GM23338 (cell line): Measurements from ENCODE around the gene DYRK1A. TPM values are rescaled to one million over a fixed set of nuclear protein-coding genes. Genes with fewer than 3 reads are reported as not detected.

Experiments
- ATAC-seq: fragments of 200-7000 bp; cut with Tn5 transposase; 3 replicates; pipeline ENCODE4 v1.9.1; 2020
- DNase-seq: peaks from one replicate; pipeline ENCODE4 v3.0.0-alpha.2; 2015; ENCODE audit warnings: low spot score
- H2AFZ ChIP-seq: fragments of 200-600 bp; sonication (generic); 2 replicates; pipeline ENCODE4 v1.8.0; 2016; ENCODE audit warnings: antibody characterized with exemption, mild to moderate bottlenecking, moderate library complexity
- H3F3A ChIP-seq: fragments of 200-600 bp; sonication (generic); replicated peaks from 2 replicates; pipeline ENCODE4 v1.8.0; 2017; ENCODE audit warnings: antibody characterized with exemption, mixed run types, low read depth
- H3K27ac ChIP-seq: fragments of 200-600 bp; sonication (generic); 2 replicates; pipeline ENCODE4 v1.6.1; 2016; ENCODE audit warnings: low read depth
- H3K27me3 ChIP-seq: fragments of 200-600 bp; sonication (generic); 2 replicates; pipeline ENCODE4 v1.8.0; 2016; ENCODE audit warnings: mild to moderate bottlenecking, mixed run types, moderate library complexity; ENCODE audit not compliant: insufficient read depth
- H3K36me3 ChIP-seq: fragments of 200-600 bp; sonication (generic); 2 replicates; pipeline ENCODE4 v1.8.0; 2016; ENCODE audit warnings: mild to moderate bottlenecking; ENCODE audit not compliant: insufficient read depth
- H3K4me1 ChIP-seq: fragments of 200-600 bp; sonication (generic); 2 replicates; pipeline ENCODE4 v1.8.0; 2016; ENCODE audit warnings: mild to moderate bottlenecking, moderate library complexity; ENCODE audit not compliant: insufficient read depth
- H3K4me2 ChIP-seq: fragments of 200-600 bp; sonication (generic); 2 replicates; pipeline ENCODE4 v1.7.1; 2017; ENCODE audit warnings: mixed run types
- H3K4me3 ChIP-seq: fragments of 200-600 bp; sonication (generic); 2 replicates; pipeline ENCODE4 v1.6.1; 2016; ENCODE audit warnings: mixed run types
- H3K79me2 ChIP-seq: fragments of 200-600 bp; sonication (generic); replicated peaks from 2 replicates; pipeline ENCODE4 v1.8.0; 2017; ENCODE audit warnings: mild to moderate bottlenecking; ENCODE audit not compliant: insufficient read depth
- H3K9me2 ChIP-seq: fragments of 200-600 bp; sonication (generic); 2 replicates; pipeline ENCODE4 v1.8.0; 2017; ENCODE audit not compliant: insufficient read depth
- H4K20me1 ChIP-seq: fragments of 200-600 bp; sonication (generic); replicated peaks from 2 replicates; pipeline ENCODE4 v1.8.0; 2017; ENCODE audit warnings: mild to moderate bottlenecking; ENCODE audit not compliant: insufficient read depth
- H3K27ac Mint-ChIP-seq: 2 replicates; pipeline ENCODE4 v1.8.0; 2020; ENCODE audit warnings: inconsistent platforms, mild to moderate bottlenecking, moderate library complexity, mixed read lengths
- H3K27me3 Mint-ChIP-seq: 3 replicates; pipeline ENCODE4 v1.8.0; 2022; ENCODE audit warnings: low read depth, mild to moderate bottlenecking, moderate library complexity, mixed read lengths, inconsistent platforms; ENCODE audit not compliant: insufficient read depth, poor library complexity
- H3K36me3 Mint-ChIP-seq: 3 replicates; pipeline ENCODE4 v1.8.0; 2021; ENCODE audit warnings: low read depth, mild to moderate bottlenecking, inconsistent platforms, moderate library complexity, mixed read lengths
- H3K4me1 Mint-ChIP-seq: 3 replicates; pipeline ENCODE4 v1.8.0; 2020; ENCODE audit warnings: mild to moderate bottlenecking, inconsistent platforms, mixed read lengths
- H3K4me3 Mint-ChIP-seq: 3 replicates; pipeline ENCODE4 v1.8.0; 2021; ENCODE audit warnings: moderate library complexity, mild to moderate bottlenecking, inconsistent platforms, mixed read lengths
- H3K9me3 Mint-ChIP-seq: 3 replicates; pipeline ENCODE4 v1.8.0; 2020; ENCODE audit warnings: moderate library complexity, mild to moderate bottlenecking, inconsistent platforms, mixed read lengths
- EZH2 ChIP-seq: fragments of 200-600 bp; sonication (generic); IDR thresholded peaks from one replicate; pipeline ENCODE4 v1.8.0; 2017; ENCODE audit warnings: antibody characterized with exemption, mild to moderate bottlenecking, low read depth; ENCODE audit not compliant: unreplicated experiment
- EZH2phosphoT487 ChIP-seq: fragments of 200-600 bp; sonication (generic); IDR thresholded peaks from one replicate; pipeline ENCODE4 v1.8.1; 2018; ENCODE audit warnings: antibody characterized with exemption; ENCODE audit not compliant: unreplicated experiment
- JUNB ChIP-seq: IDR thresholded peaks from one replicate; pipeline ENCODE4 v1.6.1; 2016; ENCODE audit warnings: antibody characterized with exemption; ENCODE audit not compliant: unreplicated experiment
- NANOG ChIP-seq: IDR thresholded peaks from 2 replicates; pipeline ENCODE4 v1.6.1; 2016; ENCODE audit warnings: antibody characterized with exemption, borderline replicate concordance
- POLR2AphosphoS5 ChIP-seq: IDR thresholded peaks from 2 replicates; pipeline ENCODE4 v1.6.1; 2016; ENCODE audit warnings: antibody characterized with exemption, low read depth
- STAT1 ChIP-seq: IDR thresholded peaks from one replicate; pipeline ENCODE4 v1.6.1; 2016; ENCODE audit warnings: antibody characterized with exemption; ENCODE audit not compliant: unreplicated experiment
- ZNF114 ChIP-seq: fragments of 250-450 bp; sonication (Bioruptor Pico); IDR thresholded peaks from 2 replicates; pipeline ENCODE4 v1.5.0; 2020; ENCODE audit warnings: mild to moderate bottlenecking, moderate library complexity
- ZNF331 ChIP-seq: fragments of 250-450 bp; sonication (Bioruptor Pico); IDR thresholded peaks from 2 replicates; pipeline ENCODE4 v1.5.0; 2020; ENCODE audit warnings: low read depth, mild to moderate bottlenecking, moderate library complexity
- polyA plus RNA-seq: library from polyadenylated mRNA; unstranded; fragments of >200 nt; fragmentation: Nextera tagmentation; extraction: Ambion mirVana; gene quantifications from 2 replicates; pipeline ENCODE4 v1.2.1, GENCODE V29; 2016
- total RNA-seq: library from RNA; depleted of rRNA; stranded (reverse); fragments of >200 nt; shearing (Covaris generic); gene quantifications from 2 replicates; pipeline ENCODE4 v1.2.3, GENCODE V29; 2014
- TF ChIP-seq, protein P1 (sequence below), 2 experiments: fragments of 200-600 bp in 1 of 2; sonication (generic) in 1 of 2; conservative IDR thresholded peaks; 2 replicates each; pipeline versions ENCODE4 v1.5.1 to v1.6.1; 2016 to 2017; ENCODE audit warnings: antibody characterized with exemption in 2 of 2, low read depth in 2 of 2, mild to moderate bottlenecking in 2 of 2, moderate library complexity in 1 of 2
- TF ChIP-seq, protein P2 (sequence below): fragments of 250-450 bp; sonication (Bioruptor Pico); IDR thresholded peaks from 2 replicates; pipeline ENCODE4 v1.5.0; 2020; ENCODE audit warnings: mild to moderate bottlenecking, moderate library complexity

Gene DYRK1A
- total and polyA plus RNA-seq, 2 experiments from 2014 or later = 10.3 to 84.7 TPM

DNA sequence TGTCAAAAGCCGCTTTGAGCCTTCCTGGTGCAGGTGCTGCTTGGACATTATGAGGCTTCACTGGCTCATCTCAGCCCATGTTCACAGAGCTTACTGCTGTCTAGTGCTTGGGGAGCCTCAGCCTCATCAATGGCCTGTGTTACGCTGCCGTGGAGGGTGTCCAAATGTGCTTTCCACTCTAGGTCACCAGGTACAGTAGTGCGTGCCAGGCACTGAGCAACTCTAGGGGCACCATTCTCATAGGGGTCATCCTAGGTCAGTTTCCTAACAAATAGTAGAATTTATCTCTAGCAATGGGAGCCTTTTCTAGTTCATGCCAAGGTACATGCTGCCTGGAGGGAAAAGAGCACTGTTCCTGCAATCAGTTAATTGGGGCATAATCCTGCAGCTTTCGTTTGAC lies 193.8 kb downstream of the DYRK1A start:
- peaks cover 14% of the 10 kb centered on the region for H3K4me1 Mint-ChIP-seq
- TF ChIP-seq, protein P1, sequence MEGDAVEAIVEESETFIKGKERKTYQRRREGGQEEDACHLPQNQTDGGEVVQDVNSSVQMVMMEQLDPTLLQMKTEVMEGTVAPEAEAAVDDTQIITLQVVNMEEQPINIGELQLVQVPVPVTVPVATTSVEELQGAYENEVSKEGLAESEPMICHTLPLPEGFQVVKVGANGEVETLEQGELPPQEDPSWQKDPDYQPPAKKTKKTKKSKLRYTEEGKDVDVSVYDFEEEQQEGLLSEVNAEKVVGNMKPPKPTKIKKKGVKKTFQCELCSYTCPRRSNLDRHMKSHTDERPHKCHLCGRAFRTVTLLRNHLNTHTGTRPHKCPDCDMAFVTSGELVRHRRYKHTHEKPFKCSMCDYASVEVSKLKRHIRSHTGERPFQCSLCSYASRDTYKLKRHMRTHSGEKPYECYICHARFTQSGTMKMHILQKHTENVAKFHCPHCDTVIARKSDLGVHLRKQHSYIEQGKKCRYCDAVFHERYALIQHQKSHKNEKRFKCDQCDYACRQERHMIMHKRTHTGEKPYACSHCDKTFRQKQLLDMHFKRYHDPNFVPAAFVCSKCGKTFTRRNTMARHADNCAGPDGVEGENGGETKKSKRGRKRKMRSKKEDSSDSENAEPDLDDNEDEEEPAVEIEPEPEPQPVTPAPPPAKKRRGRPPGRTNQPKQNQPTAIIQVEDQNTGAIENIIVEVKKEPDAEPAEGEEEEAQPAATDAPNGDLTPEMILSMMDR (conservative IDR thresholded peaks at IDR 0.05; ENCODE audit: low read depth in 2 of 2) = no peak
- TF ChIP-seq JUNB = no peak
- TF ChIP-seq NANOG = no peak
- TF ChIP-seq STAT1 = no peak
- TF ChIP-seq ZNF331 (CRISPR knock-in tag) = no peak
- TF ChIP-seq ZNF114 = no peak
- TF ChIP-seq, protein P2, sequence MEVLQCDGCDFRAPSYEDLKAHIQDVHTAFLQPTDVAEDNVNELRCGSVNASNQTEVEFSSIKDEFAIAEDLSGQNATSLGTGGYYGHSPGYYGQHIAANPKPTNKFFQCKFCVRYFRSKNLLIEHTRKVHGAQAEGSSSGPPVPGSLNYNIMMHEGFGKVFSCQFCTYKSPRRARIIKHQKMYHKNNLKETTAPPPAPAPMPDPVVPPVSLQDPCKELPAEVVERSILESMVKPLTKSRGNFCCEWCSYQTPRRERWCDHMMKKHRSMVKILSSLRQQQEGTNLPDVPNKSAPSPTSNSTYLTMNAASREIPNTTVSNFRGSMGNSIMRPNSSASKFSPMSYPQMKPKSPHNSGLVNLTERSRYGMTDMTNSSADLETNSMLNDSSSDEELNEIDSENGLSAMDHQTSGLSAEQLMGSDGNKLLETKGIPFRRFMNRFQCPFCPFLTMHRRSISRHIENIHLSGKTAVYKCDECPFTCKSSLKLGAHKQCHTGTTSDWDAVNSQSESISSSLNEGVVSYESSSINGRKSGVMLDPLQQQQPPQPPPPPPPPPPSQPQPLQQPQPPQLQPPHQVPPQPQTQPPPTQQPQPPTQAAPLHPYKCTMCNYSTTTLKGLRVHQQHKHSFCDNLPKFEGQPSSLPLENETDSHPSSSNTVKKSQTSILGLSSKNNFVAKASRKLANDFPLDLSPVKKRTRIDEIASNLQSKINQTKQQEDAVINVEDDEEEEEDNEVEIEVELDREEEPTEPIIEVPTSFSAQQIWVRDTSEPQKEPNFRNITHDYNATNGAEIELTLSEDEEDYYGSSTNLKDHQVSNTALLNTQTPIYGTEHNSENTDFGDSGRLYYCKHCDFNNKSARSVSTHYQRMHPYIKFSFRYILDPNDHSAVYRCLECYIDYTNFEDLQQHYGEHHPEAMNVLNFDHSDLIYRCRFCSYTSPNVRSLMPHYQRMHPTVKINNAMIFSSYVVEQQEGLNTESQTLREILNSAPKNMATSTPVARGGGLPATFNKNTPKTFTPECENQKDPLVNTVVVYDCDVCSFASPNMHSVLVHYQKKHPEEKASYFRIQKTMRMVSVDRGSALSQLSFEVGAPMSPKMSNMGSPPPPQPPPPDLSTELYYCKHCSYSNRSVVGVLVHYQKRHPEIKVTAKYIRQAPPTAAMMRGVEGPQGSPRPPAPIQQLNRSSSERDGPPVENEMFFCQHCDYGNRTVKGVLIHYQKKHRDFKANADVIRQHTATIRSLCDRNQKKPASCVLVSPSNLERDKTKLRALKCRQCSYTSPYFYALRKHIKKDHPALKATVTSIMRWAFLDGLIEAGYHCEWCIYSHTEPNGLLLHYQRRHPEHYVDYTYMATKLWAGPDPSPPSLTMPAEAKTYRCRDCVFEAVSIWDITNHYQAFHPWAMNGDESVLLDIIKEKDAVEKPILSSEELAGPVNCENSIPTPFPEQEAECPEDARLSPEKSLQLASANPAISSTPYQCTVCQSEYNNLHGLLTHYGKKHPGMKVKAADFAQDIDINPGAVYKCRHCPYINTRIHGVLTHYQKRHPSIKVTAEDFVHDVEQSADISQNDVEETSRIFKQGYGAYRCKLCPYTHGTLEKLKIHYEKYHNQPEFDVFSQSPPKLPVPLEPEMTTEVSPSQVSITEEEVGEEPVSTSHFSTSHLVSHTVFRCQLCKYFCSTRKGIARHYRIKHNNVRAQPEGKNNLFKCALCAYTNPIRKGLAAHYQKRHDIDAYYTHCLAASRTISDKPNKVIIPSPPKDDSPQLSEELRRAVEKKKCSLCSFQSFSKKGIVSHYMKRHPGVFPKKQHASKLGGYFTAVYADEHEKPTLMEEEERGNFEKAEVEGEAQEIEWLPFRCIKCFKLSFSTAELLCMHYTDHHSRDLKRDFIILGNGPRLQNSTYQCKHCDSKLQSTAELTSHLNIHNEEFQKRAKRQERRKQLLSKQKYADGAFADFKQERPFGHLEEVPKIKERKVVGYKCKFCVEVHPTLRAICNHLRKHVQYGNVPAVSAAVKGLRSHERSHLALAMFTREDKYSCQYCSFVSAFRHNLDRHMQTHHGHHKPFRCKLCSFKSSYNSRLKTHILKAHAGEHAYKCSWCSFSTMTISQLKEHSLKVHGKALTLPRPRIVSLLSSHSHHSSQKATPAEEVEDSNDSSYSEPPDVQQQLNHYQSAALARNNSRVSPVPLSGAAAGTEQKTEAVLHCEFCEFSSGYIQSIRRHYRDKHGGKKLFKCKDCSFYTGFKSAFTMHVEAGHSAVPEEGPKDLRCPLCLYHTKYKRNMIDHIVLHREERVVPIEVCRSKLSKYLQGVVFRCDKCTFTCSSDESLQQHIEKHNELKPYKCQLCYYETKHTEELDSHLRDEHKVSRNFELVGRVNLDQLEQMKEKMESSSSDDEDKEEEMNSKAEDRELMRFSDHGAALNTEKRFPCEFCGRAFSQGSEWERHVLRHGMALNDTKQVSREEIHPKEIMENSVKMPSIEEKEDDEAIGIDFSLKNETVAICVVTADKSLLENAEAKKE = no peak
- no peak for TF ChIP-seq EZH2
- no peak for TF ChIP-seq EZH2phosphoT487
- TF ChIP-seq POLR2AphosphoS5 = no peak
- H3F3A ChIP-seq = 0 out of 2 replicates have a peak, but pooled peaks cover 6% of the 10 kb centered on the region
- no peaks in the 10 kb centered on the region for H4K20me1 ChIP-seq
- H3K27ac ChIP-seq = no peak overlapping the region
- peaks cover 3% of the 10 kb centered on the region; the same call in 2 of the 3 replicates for H3K36me3 Mint-ChIP-seq
- no peak overlapping the region for H3K4me3 ChIP-seq
- H2AFZ ChIP-seq = no peak overlapping the region
- peaks cover 18% of the 10 kb centered on the region for H3K9me2 ChIP-seq
- H3K4me3 Mint-ChIP-seq = no peak overlapping the region
- no peaks in the 10 kb centered on the region; the same call in 1 of the 2 replicates for H3K36me3 ChIP-seq
- peaks cover 8% of the 10 kb centered on the region for H3K27me3 ChIP-seq
- no peak overlapping the region for H3K4me2 ChIP-seq
- peaks cover 11% of the 10 kb centered on the region; the same call in 2 of the 3 replicates for H3K9me3 Mint-ChIP-seq
- no peak for DNase-seq
- no peak for ATAC-seq
- H3K27ac Mint-ChIP-seq = no peak overlapping the region
- peaks cover 13% of the 10 kb centered on the region for H3K4me1 ChIP-seq
- no peaks in the 10 kb centered on the region; the same call in 1 of the 2 replicates for H3K79me2 ChIP-seq
- H3K27me3 Mint-ChIP-seq = peaks cover 18% of the 10 kb centered on the region
